Lower leg skin (tissue), 3 donors: ENCODE measurements around the gene PPP2R5E.

Source experiments
- CTCF ChIP-seq, 3 donors: fragments of 450-650 bp; IDR thresholded peaks; one replicate each; pipeline ENCODE4 v1.5.1; 2016; ENCODE audit warnings: antibody characterized with exemption in 3 of 3, mild to moderate bottlenecking in 3 of 3, moderate library complexity in 2 of 3
- POLR2A ChIP-seq, 2 donors: fragments of 450-650 bp; IDR thresholded peaks; one replicate each; pipeline ENCODE4 v1.6.1; 2016 to 2017; ENCODE audit warnings: antibody characterized with exemption in 2 of 2, mild to moderate bottlenecking in 1 of 2, moderate library complexity in 1 of 2

GRCh38 chr14:63535918-63536317, 7.3 kb downstream of the PPP2R5E start:
- no peak for TF ChIP-seq POLR2A (IDR thresholded peaks at IDR 0.05)
- TF ChIP-seq CTCF (IDR thresholded peaks at IDR 0.05) = no peak
